Stimulated activated CD4-positive, alpha-beta T cell treated with anti-CD3 and anti-CD28 coated beads, Interleukin-2, amount 100 ng/mL, for 24 hours (primary cell): ENCODE data around the gene STK38.
"Not testable (repeated sequence)": the region's sequence is repeated elsewhere in the genome, so short reads cannot be mapped to it uniquely, and the experiment has no call there.

Experiments
- DNase-seq, 2 donors: peaks; one replicate each; pipeline ENCODE4 v3.0.0-alpha.2; 2020

STK38 gene

DNA sequence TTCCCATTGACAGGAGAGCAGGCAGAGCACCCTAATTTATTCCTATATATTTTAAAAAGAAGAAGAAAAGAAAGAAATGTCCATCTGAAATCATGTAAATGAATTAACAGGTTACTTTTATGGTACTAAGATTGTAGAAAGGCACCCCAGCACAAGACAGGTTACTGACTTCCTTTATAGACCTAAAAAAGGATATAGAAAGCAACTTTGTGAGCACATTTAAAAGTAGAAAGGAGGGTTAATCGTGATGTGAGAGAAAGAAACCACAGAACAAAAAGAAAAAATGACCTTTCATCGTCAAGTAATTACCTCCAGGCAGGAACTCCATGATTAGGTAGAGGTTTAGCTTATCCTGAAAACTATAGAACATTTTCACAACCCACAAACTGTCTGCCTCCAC lies 29.9 kb downstream of the STK38 start:
- DNase-seq: no peak

DNA sequence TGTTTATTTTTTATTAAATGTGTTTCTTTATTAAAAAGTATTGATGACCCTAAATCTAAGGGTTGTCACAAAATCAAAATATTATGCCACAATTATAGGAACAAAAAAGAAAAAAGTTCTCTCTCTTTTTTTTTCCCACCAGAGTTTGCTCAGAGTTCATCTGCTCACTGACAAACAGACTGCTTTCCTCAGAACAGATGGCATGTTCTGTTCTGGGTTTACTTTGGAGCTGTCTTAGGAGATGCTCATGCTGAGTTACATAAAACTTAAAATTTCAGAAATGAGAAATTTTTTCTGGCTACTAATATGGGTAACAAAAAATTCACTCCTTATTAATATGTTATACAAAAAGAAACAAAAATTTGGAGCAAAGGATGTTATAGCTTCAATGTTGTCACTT lies 30.3 kb downstream of the STK38 start:
- no peak for DNase-seq

DNA sequence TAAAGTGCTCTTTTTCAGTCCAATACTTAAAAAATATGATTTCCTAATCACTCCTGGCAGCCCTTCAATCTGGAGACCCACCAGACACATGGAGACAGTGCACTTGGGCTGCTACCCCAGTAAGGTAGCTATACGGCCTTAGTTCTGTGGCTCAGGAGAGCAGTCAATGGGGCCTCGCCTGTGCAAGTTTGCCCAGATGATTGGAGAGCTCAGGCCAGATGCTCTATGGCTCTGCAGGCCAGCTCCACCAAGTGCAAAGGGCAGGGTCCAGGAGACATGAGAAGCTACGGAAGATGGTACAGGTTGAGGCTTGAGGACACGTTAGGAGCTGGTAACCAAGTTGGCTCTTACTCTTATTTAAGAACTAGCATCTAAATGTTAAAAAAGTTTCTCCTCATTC lies 30.7 kb downstream of the STK38 start:
- no peak for DNase-seq

DNA sequence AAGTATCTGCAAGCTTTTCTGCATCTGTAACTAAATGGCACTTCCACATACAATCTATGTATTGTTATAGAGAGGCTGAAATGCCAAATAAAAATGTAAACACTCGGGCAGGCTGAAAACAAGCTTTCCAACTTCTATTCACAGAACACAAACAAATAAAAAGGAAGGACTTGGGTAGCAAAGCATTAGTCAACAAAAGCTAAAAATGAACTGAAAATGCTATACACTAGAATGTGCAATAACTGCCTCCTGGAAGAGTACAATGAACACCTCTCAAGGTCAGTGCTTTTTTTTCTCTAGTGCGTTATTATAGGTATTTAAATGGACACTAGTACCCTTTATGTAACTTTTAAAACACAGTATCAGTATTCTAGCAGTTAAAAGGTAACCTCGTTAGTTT lies 31.4 kb downstream of the STK38 start:
- DNase-seq: no peak

DNA sequence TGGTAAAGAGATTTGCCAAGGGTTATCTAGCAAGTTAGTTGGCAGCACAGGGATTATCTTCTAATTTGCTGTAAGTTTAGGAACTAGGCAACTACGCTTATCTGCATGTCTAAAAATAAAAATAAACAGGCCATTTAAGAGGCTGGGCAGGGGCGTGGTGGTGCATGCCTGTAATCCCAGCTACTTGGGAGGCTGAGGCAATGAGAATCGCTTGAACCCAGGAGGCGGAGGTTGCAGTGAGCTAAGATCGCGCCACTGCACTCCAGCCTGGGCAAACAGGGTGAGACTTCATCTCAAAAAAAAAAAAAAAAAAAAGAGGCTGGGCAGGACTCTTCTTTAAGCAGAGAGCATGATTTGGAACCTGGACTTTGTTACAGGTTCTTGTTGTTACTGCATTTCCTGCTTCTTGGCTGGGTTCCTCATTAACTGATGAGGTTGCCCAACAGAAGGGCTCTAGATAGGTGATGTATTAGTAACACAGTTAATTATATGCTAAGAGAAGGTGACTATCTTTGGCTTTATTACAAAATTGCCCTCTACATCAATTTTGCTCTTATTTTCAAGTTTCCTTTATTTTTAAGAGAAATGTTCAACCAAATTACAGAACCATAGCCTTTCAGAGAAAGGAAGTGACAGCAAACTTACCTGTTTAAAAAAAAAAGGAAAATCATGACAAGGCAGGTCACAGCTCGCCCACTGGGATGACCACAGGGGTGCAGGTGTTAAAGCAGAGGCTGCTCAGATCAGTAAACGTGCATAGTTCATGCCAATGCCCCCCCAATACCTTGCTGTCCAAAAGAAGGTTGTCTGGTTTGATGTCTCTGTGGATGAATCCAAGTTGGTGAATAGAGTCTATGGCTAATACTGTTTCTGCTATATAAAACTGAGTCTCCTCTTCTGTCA lies 32.5 kb downstream of the STK38 start:
- DNase-seq: no peak

DNA sequence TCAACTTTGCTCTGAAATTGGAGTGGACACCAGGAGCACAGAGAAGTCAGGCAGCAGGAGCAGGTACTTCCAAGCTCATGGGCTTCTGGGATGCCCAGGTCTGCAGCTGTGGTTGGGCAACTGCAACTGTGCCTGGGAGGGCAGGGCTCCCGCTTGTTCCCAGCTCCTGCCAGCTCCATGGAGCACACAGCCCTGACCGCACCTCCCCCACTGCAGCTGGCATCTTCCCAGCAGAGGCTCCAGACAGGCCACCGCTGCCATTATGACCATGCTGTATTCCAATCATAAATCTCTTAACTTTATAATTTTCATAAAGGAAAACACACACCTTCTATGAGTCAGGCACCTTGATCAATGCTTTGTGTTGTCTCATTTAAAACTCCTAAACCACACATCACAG lies 36.9 kb downstream of the STK38 start:
- no peak for DNase-seq

DNA sequence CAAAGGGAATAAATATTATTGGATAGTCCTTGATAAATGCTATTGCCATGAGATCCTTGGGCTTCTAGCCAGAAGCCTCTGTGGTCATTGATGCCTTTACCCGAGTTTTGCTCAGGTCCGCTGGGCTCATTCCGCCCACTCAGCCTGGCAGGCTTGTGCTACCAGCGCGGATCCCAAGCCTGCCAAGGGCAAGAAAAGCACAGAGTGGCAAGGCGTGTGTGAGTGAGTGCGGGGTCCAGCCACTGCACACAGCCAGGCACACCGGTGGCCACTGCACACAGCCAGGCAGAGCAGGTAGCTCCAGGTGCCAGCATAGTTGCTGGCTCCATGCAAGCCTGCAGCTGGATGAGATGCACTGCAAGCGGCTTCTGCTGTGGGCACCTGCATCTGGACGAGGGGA lies 38.7 kb downstream of the STK38 start:
- DNase-seq: no peak

DNA sequence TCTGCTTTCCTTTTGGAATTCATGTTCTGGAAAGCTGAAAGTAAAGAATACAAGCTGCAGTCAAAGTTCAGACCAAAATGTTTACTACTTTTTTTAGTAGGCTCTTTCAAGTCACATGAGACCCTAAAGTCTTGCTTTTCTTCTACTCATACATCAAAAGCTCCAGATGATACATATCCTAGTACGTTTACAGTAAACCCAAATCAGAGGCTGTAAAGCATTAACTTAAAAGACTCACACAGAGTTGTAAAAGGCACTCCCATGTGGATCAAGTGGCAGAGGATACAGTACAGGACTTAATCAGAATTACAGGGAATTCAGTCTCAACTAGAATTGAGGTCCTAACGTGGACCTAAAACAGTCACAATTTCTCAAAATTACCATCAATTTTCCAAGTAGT lies 40.7 kb downstream of the STK38 start:
- DNase-seq: no peak

DNA sequence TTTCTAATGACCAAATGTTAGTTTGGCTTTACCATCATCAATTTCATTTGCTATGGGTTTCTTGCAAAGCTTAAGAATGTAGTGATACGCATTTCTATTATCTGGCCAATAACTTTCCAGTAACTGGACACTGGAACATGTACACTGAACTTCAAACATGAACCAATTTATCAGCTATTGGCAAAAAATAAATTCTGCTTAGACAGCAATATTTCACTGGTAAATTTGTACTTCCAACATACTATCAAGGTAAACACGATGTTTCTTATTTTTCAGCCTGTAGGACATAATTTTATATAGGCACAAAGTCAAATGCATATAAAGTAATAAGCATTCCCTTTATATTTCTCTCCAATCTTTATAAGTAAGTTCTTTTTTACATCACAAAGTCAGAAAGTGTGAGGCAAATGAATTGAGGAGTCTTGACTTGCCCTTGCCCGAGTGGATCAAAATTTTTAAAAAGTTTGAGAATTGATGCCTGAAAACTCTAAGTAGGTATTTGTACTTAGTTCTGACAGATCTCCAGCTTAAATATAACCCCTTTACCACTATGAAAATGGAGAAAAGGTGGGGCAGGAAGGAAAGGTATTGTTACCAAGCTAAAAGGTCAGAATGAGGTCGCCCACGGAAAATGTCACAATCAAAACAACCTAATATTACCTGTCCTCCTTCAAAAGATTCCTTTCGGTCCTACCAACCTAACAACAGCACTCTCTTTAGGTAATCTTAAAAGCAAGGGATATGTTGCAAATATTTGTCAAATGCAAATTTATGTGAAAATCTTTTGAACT lies 41.3 kb downstream of the STK38 start:
- no peak for DNase-seq

DNA sequence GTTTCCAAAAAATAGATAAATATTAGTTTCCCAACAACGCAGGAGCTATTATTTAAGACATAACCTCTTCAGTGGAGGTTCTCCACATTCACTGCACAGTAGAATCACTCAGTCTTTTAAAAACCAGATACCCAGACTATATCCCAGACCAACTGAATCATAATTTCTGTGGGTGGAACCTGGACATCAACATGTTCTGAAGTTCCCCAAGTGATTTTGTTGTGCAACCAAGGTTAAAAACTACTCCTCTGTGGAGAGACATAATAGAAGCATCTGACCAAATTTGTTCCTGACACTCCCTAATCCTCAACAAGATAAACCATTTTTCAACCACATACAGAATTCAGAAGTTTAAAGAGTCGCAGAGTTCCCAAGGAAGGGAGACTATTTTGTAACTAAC lies 42.3 kb downstream of the STK38 start:
- no peak for DNase-seq

DNA sequence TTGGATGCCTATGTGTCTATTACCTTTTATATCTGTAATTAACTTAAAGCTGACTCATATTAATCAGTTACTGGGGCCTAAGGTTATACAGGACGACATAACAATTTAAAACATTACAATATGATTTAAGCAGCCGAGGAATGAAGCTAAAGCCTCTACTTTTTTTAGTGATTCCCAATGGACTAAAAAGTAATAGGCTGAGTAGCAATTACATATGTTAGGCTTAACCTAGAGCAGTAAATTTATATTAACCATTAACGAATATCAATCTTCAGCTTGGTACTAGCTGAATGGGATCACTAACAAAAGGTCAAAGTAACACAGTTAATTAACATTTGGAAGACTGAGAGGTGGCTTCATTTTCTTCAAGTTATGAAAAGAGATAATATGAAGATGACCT lies 43.1 kb downstream of the STK38 start:
- no peak for DNase-seq

DNA sequence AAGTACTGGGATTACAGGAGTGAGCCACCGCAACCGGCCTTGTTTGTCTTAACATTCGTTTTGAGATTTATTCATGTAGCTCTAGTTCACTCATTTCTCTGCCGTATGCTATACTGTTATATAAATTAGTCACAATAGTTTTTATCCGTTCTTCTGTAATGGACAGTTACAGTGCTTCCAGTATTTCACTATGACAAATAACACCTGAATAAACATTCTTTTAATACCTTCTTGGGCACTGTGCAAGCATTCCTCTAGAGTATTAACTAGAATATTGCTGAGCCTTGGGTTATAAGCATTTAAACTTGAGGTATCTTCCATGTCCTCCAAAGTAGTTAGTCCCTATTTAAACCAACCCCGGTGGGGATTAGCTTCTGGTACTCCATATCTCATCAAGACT lies 45.6 kb downstream of the STK38 start:
- DNase-seq: no peak

DNA sequence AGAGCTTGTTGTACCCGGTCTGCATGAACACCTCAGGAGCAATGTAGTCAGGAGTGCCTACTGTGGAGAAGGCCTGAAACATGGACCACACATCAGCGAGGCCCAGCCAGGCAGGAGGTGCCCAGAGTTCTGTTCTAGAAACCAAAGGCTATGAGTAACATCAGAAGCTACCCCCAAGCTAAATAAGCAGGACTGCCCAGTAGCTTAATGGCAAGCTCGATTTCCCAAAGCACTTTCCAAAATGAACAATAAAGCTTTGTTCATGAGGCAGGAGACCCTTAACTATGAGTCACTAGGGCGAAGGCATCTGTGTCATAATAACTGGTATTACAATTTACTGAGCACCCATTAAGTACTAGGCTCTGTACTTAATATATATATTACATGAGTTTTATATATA lies 47.4 kb downstream of the STK38 start:
- no peak for DNase-seq

DNA sequence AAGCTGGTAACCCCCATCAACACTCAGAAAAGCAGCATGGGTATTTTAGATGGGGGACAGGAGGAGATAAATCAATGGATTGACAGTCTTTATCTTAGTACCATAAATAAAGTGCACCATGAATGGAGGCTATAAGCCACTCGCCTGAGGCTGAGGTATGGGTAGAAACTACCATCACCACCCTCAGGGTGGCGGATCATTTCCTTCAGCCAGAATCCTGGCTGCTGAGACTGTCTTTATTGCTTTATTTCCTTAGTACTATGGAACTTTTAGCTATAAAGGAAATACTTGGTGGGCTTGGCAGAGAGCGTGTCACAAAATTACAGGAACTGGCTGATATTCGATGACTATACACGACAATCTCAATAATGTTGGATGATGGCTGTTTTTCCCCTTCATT lies 52.2 kb downstream of the STK38 start:
- no peak for DNase-seq

DNA sequence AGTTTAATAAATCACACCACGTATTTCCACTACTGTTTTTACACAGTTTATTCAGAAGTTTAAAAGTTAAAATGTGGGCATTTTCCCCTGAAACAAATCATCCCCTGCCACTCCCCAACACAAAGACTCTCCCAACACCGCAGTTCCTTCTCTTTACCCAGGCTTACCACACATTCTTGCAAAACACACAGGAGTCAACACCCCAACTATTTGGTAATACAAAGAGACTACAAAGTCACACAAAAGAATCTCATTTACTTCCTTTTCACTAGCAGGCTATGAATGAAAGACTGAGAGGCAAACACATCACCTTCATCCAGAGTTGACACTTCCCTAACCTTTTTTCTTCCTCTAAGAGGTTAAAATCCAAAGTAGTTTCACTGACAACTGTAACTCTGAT lies 53.4 kb downstream of the STK38 start:
- no peak for DNase-seq

DNA sequence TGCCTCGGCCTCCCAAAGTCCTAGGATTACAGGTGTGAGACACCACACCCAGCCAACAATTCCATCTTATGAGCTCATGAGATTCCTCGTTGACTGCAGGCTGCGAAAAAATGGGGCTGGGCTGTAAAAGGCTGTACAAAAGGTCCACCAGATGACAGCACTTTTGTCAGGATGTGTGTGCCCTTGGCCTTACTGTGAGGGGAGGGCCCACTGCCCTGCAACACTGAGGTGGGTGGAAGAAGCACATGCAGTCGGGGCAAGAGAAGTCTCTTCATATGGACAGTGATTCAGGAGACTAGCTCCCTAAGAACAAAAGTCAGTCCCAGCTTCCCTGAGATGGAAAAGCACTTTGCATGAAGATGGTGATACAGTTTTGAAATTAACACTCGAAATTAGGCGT lies 54.0 kb downstream of the STK38 start:
- DNase-seq: no peak

DNA sequence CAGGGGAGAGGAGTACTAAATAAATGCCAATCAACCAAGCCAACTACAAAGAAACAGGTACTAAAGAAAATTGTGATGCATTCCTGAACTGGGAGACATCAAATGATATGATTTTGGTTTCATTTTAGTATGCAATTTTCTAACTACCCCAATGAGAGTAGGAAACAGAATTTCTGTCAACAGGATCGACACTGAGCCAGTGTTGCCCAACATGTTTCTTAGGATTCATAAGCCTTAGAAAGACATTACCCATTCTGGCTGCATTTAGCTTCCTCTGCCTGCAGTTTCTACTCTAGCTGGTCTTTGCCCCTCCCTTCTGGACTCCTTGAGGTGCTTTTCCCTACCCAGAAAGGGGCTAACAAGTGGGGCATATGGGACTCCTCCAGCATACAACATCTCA lies 54.7 kb downstream of the STK38 start:
- DNase-seq: no peak

DNA sequence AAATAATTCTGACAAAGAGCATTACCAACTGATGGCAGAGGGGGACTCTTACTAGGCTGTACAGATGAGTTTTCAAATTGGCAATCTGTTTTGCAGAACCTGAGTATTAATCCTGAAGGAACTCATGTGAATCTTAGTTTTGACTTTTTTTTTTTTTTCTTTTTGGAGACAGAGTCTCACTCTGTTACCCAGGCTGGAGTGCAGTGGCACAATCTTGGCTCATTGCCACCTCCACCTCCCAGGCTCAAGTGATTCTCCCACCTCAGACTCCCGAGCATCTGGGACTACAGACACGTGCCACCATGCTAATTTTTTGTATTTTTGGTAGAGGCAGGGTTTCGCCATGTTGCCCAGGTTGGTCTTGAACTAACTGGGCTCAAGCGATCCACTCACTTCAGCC lies 55.2 kb downstream of the STK38 start:
- no peak for DNase-seq

DNA sequence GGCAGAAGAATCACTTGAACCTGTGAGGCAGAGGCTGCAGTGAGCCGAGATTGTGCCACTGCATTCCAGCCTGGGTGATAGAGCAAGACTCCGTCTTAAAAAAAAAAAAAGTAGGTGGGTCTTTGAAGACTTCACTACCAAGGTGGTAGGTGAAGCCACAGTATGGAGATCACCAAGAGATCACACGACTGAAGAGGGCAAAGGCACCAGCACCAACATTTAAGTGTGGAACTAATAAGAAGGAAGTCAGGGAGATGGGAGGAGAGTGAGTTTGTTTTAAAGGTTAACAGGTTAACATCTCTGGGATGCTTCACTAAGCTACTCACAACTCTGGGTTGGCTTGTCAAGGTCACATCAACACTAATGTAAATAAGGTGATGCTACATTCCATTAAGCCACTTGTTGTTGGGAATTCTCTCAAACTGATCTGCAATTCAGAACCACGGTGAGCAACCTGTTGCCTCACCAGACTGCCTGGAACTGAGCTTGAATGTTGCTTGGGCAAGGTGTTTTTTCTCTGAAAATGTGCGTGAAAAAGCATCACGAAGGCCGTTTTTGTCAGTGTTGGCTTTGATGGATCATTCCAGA lies 55.8 kb downstream of the STK38 start:
- DNase-seq: no peak

DNA sequence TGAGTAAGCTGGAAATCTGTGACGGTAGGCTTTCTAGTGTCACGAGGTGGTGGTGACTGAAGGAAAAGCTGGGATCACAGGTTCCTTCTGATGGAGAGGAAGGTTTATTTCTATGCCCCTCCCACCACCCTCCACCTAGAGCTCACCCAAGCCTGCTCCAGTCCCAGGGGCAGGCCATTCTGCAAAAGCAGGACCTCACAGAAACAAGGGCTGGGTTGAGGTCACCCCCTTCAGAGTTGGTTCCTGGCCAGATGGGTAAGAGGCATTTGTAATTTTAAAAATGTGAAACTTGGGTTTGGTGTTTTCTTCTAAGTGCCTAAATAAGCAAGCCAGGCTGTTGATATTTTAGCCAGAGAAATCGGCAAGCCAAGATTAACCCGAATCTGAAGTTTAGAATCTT lies 57.9 kb downstream of the STK38 start:
- no peak for DNase-seq

DNA sequence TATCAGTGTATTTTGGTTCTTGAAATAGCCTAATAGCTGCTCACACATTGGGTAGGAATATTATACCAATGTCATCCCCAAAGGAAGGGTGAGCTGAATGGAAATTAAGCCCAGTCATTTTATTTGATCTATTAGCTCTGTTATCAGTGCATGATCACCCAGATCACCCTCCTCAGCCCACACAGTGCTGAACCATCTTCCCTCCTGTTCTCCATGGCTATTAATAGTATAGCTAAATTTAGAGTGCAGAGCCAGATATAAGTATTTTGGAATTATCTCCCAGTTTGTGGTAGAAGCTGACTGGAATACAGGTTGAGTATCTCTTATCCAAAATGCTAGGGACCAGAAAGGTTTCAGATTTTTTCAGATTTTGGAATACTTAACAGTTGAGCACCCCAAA lies 59.1 kb downstream of the STK38 start:
- DNase-seq: no peak

DNA sequence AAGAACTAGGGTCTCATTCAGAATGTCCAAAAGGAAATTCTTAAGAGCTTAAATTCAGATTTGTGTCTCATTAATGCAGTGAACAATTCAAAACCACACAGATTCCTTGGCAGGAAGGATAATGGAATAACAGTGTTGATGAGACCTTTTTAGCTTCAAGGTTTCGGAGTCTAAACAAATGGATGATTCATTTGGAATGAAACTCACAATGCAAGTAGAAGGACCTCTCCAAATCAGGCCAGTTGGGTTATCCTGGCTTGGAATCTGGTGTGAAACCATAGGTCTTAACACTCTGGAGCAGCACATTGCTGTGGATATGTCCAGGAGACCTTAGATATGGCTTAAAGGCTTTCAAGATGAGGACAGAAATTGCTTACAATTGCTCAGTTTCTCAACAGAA lies 59.6 kb downstream of the STK38 start:
- no peak for DNase-seq

DNA sequence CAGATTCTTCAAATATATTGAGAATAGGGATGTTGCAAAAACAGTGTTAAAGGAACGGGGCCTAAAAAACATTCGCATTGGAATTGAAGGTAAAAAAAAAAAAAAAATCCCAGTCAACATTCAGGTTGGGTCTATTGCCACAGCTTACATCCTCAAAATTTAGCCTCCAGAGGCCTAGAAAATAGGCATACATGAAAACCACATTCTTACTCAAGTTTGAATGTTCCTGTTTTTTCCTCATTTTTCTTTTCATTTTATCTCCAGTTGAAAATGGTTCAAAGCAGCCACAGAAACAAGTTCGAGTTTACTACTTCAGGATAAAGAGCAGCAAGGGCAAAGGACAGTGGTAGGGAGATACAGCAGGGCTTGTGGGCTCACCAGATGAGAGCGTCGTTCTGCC lies 62.5 kb downstream of the STK38 start:
- DNase-seq: no peak

DNA sequence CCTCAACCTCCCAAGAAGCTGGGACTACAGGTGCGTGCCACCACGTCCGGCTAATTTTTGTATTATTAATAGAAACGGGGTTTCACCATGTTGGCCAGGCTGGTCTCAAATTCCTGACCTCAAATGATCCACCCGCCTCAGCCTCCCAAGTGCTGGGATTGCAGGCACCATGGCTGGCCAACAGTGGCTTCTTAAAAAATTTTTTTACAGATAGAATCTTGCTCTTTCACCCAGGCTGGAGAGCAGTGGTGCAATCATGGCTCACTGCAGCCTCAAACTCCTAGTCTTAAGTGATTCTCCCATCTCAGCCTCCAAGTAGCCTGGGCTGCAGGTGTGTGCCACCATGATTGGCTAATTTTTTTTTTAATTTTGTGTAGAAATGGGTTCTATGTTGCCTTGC lies 64.0 kb downstream of the STK38 start:
- not testable (repeated sequence) for DNase-seq
